Kidney epithelial cell (primary cell): ENCODE measurements around the gene AGMO. TPM values are rescaled to one million over a fixed set of nuclear protein-coding genes. Genes with fewer than 3 reads are reported as not detected.
A peak's percentile ranks its signal among the peaks of the same experiment; 100 is the strongest.
"Not testable (repeated sequence)": the region's sequence is repeated elsewhere in the genome, so short reads cannot be mapped to it uniquely, and the experiment has no call there.

Experiments
- DNase-seq: peaks from one replicate; pipeline ENCODE4 v3.0.0-alpha.2; 2010; ENCODE audit warnings: low read depth
- H3K27me3 ChIP-seq: 2 replicates; pipeline ENCODE4 v1.6.0; 2011; ENCODE audit warnings: low read length; ENCODE audit not compliant: control insufficient read depth, insufficient read depth
- H3K36me3 ChIP-seq: 2 replicates; pipeline ENCODE4 v1.5.1; 2011; ENCODE audit warnings: low read length; ENCODE audit not compliant: control insufficient read depth, insufficient read depth
- H3K4me3 ChIP-seq: 2 replicates; pipeline ENCODE4 v1.5.1; 2011; ENCODE audit warnings: low read depth, mild to moderate bottlenecking, control low read depth, low read length
- total RNA-seq: library from RNA; depleted of rRNA; stranded (reverse); fragments of >200 nt; gene quantifications from 2 replicates; pipeline ENCODE4 v1.2.3, GENCODE V29; 2015
- TF ChIP-seq, protein P1 (sequence below): IDR thresholded peaks from 2 replicates; pipeline ENCODE4 v1.5.1; 2011; ENCODE audit warnings: mild to moderate bottlenecking, moderate library complexity, low read length, control low read depth, inconsistent platforms; ENCODE audit not compliant: insufficient read depth, poor library complexity, severe bottlenecking

The AGMO gene
- total RNA-seq, 1 donor from 2014 or later: 0.04 TPM

DNA sequence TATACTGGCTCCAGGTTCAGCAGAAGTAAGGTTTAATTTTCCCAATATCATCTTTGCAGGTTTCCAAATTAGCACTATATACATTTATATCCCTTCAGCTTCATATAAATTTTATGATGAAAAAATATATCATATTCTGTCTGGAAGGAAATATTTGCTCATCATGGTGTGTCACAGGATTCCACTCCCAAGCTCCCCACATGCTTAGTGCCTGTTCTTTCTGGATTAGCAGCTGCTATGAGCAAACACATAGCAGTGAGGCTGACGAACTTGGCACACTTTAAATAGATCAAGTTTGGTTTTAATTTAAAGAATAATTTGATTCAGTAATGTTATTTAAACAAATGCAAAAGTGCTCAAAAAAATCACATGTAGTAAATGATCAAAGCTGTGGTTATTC, 251.9 kb downstream of the AGMO start:
- Histone ChIP-seq H3K27me3 (no peaks in the 10 kb centered on the region), H3K36me3 (no peaks in the 10 kb centered on the region), H3K4me3 (no peak overlapping the region)
- TF ChIP-seq, protein P1, sequence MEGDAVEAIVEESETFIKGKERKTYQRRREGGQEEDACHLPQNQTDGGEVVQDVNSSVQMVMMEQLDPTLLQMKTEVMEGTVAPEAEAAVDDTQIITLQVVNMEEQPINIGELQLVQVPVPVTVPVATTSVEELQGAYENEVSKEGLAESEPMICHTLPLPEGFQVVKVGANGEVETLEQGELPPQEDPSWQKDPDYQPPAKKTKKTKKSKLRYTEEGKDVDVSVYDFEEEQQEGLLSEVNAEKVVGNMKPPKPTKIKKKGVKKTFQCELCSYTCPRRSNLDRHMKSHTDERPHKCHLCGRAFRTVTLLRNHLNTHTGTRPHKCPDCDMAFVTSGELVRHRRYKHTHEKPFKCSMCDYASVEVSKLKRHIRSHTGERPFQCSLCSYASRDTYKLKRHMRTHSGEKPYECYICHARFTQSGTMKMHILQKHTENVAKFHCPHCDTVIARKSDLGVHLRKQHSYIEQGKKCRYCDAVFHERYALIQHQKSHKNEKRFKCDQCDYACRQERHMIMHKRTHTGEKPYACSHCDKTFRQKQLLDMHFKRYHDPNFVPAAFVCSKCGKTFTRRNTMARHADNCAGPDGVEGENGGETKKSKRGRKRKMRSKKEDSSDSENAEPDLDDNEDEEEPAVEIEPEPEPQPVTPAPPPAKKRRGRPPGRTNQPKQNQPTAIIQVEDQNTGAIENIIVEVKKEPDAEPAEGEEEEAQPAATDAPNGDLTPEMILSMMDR: no peak
- DNase-seq: no peak

DNA sequence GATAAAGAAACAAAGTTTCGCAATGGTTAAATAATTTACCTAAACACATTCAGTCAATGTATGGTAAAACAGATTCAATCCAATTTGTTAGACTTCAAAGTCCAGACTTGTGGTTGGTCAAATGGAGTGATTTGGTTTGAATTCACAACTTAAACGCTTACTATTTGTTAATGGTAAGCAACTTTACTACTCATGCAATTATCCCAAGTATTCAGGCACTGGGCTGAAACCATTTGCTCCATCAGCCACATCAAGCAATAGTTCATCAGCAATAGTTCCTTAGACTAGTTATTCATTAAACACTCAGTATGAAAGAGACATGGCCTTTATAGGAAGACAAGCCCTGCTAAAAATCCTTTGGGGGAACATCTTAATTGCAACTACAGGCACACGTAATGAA, 253.0 kb downstream of the AGMO start:
- Histone ChIP-seq H3K4me3 (no peak overlapping the region), H3K27me3 (no peaks in the 10 kb centered on the region), H3K36me3 (no peaks in the 10 kb centered on the region)
- TF ChIP-seq, protein P1: no peak
- peak; percentile 43 for DNase-seq

DNA sequence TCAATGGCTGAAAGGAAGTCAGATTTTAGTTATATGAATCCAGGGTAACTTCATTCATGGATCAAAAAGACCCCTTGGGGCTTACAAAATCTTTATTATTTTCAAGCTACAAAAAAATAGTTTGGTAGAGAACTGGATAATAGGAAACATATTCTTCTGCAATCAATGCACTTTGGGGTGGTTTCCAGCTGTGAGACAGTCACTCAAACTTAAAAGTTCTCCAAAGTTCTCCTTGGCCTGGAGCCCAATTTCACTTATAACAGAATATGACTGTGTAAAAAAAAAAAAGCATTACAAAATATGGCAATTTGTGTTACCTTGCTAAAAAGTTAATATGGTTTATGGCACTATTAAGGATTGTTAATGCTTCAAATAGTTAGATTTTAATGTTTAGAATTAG, 255.5 kb downstream of the AGMO start:
- DNase-seq: no peak
- TF ChIP-seq, protein P1: no peak
- Histone ChIP-seq H3K36me3 (no peaks in the 10 kb centered on the region), H3K27me3 (no peaks in the 10 kb centered on the region), H3K4me3 (no peak overlapping the region)

DNA sequence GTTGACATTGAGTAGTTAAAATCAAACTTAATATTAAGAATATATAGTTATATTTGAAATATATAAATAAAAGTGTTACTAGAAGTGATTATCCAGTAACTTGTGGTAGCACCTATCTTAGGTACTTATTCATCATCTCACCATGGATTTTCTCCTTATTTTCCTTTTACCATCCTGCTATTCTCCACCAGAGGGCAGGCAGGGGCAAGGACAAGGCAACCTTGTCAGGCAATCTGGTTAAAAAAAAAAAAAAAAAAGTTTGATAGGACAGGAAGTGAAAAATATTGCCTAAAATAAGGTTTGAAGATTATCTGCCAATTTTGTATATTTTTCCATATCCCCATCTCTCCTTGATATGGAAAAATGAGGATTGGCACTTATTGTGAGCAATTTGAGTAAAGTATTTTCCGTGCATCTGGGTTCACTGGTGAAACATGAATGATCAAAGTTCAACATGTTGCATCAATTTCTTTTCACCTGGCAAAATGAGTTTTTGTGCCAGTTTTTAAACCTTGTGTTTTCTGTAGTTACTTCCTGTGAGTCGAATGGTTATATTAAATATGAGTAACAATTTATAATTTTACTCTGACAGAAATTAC, 256.7 kb downstream of the AGMO start:
- TF ChIP-seq, protein P1: peak; percentile 82
- H3K4me3 ChIP-seq: no peak overlapping the region
- H3K36me3 ChIP-seq: no peaks in the 10 kb centered on the region
- no peaks in the 10 kb centered on the region for H3K27me3 ChIP-seq
- peak; percentile 18 for DNase-seq

DNA sequence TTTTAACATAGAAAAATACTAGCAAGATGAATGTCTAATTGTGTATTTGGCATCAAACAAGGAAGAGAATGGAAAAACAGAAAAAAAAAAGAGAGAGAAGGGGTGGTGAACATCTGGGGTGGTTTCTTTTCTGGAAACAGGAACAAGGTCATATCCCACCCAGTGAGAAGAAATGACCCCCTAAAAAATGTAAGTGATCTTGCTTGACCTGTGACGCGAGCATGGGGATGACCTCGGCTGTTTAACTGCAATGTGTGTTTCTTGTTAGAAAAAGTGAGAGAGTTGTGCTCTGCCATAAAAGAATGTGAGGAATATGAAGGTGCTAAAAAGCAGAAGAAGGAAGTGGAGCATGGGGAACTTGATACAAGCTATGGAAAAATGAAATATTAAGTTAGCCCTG, 258.5 kb downstream of the AGMO start:
- Histone ChIP-seq H3K36me3 (no peaks in the 10 kb centered on the region), H3K27me3 (no peaks in the 10 kb centered on the region), H3K4me3 (no peak overlapping the region)
- no peak for DNase-seq
- TF ChIP-seq, protein P1: no peak

DNA sequence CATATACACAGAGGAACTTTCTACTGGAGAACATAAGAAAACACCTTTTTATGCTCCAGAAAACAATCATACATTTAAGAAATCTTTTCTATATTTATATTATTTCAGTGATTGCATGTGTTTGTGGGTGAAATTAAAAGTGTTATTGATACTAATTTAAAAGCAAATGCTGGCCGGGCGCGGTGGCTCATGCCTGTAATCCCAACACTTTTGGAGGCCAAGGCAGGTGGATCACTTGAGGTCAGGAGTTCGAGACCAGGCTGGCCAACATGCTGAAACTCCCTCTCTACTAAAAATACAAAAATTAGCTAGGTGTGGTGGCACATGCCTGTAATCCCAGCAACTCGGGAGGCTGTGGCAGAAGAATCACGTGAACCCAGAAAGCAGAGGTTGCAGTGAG, 260.8 kb downstream of the AGMO start:
- DNase-seq, H3K27me3 ChIP-seq, H3K36me3 ChIP-seq, H3K4me3 ChIP-seq: not testable (repeated sequence)
